AG04449 (cell line): ENCODE data around the gene DCDC2C.

Experiments used
- CTCF ChIA-PET: fragments of 350-600 bp; formaldehyde crosslinking; extraction: SDS; loops from one replicate; lab custom pipeline; 2021; ENCODE audit warnings: antibody characterized with exemption; lab: Yijun Ruan, JAX
- POLR2A ChIA-PET: fragments of 400-600, 350-600 bp; formaldehyde crosslinking; extraction: SDS; loops from one replicate; lab custom pipeline; 2020; ENCODE audit warnings: antibody characterized with exemption, inconsistent platforms; lab: Yijun Ruan, JAX
- DNase-seq: peaks from one replicate; pipeline ENCODE4 v3.0.0-alpha.2; 2010; ENCODE audit warnings: low read depth, low spot score
- H3K4me3 ChIP-seq: 2 replicates; pipeline ENCODE4 v1.5.1; 2011; ENCODE audit warnings: low read depth, mild to moderate bottlenecking, control low read depth, low read length
- CTCF ChIP-seq: IDR thresholded peaks from one replicate; pipeline ENCODE4 v1.5.1; 2011; ENCODE audit warnings: mild to moderate bottlenecking, moderate library complexity, low read length, control low read depth, inconsistent platforms; ENCODE audit not compliant: insufficient read depth; ENCODE audit errors: missing control alignments

DCDC2C gene

GRCh38 chr2:3705782-3706181 is 2.4 kb downstream of the DCDC2C start:
- H3K4me3 ChIP-seq: no peak overlapping the region
- ChIA-PET POLR2A (no interaction called here), CTCF (no interaction called here)
- TF ChIP-seq CTCF: no peak
- DNase-seq: no peak

- no peak for DNase-seq
- ChIA-PET POLR2A (no interaction called here), CTCF (no interaction called here)
- H3K4me3 ChIP-seq: no peak overlapping the region
- no peak for TF ChIP-seq CTCF
Measured at GRCh38 chr2:3706892-3707291, 3.5 kb downstream of the DCDC2C start.

GRCh38 chr2:3708576-3708975 is 5.2 kb downstream of the DCDC2C start:
- CTCF ChIA-PET: no interaction called here

GRCh38 chr2:3709225-3709624 is 5.8 kb downstream of the DCDC2C start:
- POLR2A ChIA-PET: no interaction called here
- no peak overlapping the region for H3K4me3 ChIP-seq
- TF ChIP-seq CTCF: no peak
- no peak for DNase-seq
- CTCF ChIA-PET: no interaction called here

More at GRCh38 chr2:3708576-3708975, 5.2 kb downstream of the DCDC2C start:
- POLR2A ChIA-PET: no interaction called here
- no peak overlapping the region for H3K4me3 ChIP-seq
- no peak for DNase-seq
- TF ChIP-seq CTCF: no peak

GRCh38 chr2:3712424-3712823 is 9.0 kb downstream of the DCDC2C start:
- no peak for DNase-seq
- CTCF ChIA-PET: no interaction called here

GRCh38 chr2:3712831-3713503 is 9.6 kb downstream of the DCDC2C start:
- no peak for DNase-seq
- TF ChIP-seq CTCF: no peak
- H3K4me3 ChIP-seq: no peak overlapping the region
- ChIA-PET CTCF (no interaction called here), POLR2A (no interaction called here)

More at GRCh38 chr2:3712424-3712823, 9.0 kb downstream of the DCDC2C start:
- no peak overlapping the region for H3K4me3 ChIP-seq
- no peak for TF ChIP-seq CTCF
- POLR2A ChIA-PET: no interaction called here
